ENCODE measurements around the gene TNPO3.

Gene TNPO3

DNA sequence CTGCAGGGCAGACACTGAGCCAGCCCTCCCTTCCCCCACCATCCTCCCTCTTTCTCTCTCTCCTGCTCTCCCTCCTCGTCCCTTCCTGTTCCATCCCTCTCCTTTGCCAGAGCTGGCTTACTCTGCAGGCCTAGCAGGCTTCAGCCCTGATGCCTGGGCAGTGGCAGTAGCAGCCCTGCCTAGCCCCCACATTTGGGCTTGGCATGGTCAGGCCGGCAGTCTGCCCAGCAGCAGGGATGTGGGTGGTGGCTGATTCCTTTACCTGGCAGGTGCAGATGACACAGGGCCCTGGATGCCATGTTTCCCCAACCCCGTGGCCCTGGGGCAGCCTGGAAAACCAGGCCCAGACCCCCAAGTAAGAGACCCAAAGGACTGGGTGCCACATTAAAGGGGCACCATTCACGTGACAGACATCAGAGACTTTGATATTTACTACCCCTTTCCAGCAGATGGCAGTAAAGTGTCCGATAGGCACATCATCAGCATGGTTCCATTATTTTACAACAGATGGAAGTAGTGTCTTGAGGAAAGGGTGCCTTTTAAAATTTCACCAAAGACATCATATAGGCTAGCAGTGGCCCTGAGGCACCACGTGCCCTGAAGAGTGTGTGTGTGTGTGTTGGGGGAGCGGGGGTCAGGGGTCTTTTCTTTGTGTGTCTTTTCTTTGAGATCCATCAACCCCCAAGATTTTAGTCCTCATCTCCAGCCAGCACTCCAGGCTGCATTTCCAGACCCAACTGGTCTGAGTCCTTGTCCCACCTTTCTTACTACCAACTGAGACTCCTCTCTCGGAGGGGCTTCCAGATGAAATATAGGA lies 150.3 kb downstream of the TNPO3 start:
- H3K9me3 ChIP-seq (ENCODE audit: control insufficient read depth in 2 of 2, low read length in 2 of 2) = no peaks in the 10 kb centered on the region
- peaks cover 3 to 6% of the 10 kb centered on the region in 2 donors for H3K27me3 ChIP-seq (ENCODE audit: control insufficient read depth in 1 of 2, insufficient read depth in 2 of 2, low read length in 2 of 2)
- no peaks in the 10 kb centered on the region for H3K36me3 ChIP-seq (ENCODE audit: control insufficient read depth in 2 of 2, insufficient read depth in 2 of 2, low read length in 2 of 2)
- H3K4me3 ChIP-seq (ENCODE audit: low read length in 2 of 2) = no peak overlapping the region
- H3K9ac ChIP-seq (ENCODE audit: low read length in 2 of 2) = no peak overlapping the region
- H3K4me1 ChIP-seq (ENCODE audit: control insufficient read depth, insufficient read depth, low read length) = peaks cover 4% of the 10 kb centered on the region
- no peak overlapping the region for H3K27ac ChIP-seq (ENCODE audit: low read length)

Measured in stomach smooth muscle (tissue), 2 donors.